ENCODE results near the gene RIPPLY3.

RIPPLY3 gene

DNA sequence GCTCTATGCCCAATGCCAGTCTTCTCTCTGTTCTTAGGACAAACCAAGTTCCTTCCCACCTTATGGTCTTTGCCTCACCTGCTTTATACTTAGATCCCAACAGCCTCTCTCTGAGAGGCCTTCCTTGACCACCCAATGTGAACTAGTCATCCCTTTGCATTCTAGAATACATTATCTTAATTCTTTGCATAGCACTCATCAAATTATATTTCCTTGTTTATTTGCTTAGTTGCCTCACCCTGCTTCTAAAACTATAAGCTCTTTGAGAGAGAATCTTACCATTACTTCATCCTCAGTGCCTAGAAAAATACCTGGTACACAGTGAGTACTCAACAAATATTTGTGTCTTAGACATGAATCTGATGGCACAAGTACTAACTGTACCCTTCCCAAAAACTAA lies 58.3 kb downstream of the RIPPLY3 start:
- no peak for DNase-seq

DNA sequence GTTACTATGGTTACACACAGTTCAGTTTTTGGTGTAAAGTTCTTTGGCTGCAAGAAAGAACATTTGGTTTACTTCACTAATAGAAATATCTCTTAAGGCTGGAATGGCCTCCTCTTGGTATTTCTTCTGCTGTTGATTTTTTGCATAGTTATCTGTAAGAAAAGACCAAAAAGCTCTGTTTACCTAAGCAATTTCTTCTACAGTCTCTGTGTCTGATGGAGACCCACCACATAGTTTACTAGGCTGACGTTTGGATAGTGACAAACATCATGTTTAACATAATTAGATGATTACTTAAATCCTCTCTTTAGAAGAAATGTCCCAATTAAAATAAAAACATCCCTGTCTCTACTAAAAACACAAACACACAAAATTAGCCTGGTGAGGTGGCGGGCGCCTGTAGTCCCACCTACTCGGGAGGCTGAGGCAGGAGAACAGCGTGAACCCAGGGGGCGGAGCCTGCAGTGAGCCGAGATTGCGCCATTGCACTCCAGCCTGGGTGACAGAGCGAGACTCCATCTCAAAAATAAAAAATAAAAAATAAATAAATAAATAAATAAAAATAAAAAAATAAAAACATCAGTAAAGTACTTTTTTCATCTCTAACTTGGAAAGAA lies 59.2 kb downstream of the RIPPLY3 start:
- no peak for DNase-seq
